ENCODE data around the gene LDAH. TPM values are rescaled to one million over a fixed set of nuclear protein-coding genes. Genes with fewer than 3 reads are reported as not detected.
"Not testable (repeated sequence)": the region's sequence is repeated elsewhere in the genome, so short reads cannot be mapped to it uniquely, and the experiment has no call there.

LDAH gene
- total RNA-seq, 1 experiment from 2014 or later: 15.2 TPM

GRCh38 chr2:20711641-20712040 lies 111.3 kb downstream of the LDAH start:
- H3K27ac Mint-ChIP-seq; H4K5ac ChIP-seq (ENCODE audit: insufficient read length, low read depth, low read length); H3K4me2 ChIP-seq (ENCODE audit: insufficient read depth, insufficient read length, low read length); H3K4me1 ChIP-seq (ENCODE audit: insufficient read depth, low read length); H3K27me3 Mint-ChIP-seq (ENCODE audit: low read depth); H2BK120ac ChIP-seq (ENCODE audit: low read depth, low read length, poor library complexity, severe bottlenecking); H3K4ac ChIP-seq (ENCODE audit: low read depth, low read length); H4K8ac ChIP-seq (replicated peaks; ENCODE audit: insufficient read length, low read depth, low read length); H3K79me1 ChIP-seq (ENCODE audit: insufficient read depth, low read depth, low read length, poor library complexity, severe bottlenecking); H3T11ph ChIP-seq (ENCODE audit: low read length); H3K23ac ChIP-seq (ENCODE audit: insufficient read length, low read depth, low read length); H3K4me3 Mint-ChIP-seq; H3K9me3 Mint-ChIP-seq; H2BK5ac ChIP-seq (ENCODE audit: insufficient read length, low read length); H3K4me1 Mint-ChIP-seq; H3K56ac ChIP-seq (ENCODE audit: insufficient read length, low read depth, low read length); H3K18ac ChIP-seq (ENCODE audit: insufficient read length, low read depth, low read length); H2AFZ ChIP-seq (ENCODE audit: low read length); H3K23me2 ChIP-seq (ENCODE audit: insufficient read length, low read depth, low read length, poor library complexity, severe bottlenecking); DNase-seq; H2AK5ac ChIP-seq (ENCODE audit: insufficient read length, low read length); H3K14ac ChIP-seq (ENCODE audit: insufficient read depth, low read length); H3K27ac ChIP-seq (ENCODE audit: insufficient read length, low read depth, low read length); H3K9me3 ChIP-seq (ENCODE audit: control insufficient read depth, low read depth, low read length); H3K27me3 ChIP-seq (ENCODE audit: insufficient read depth, low read length); H4K91ac ChIP-seq (ENCODE audit: insufficient read length, low read depth, low read length); H2BK20ac ChIP-seq (ENCODE audit: low read depth, low read length, poor library complexity, severe bottlenecking); H2BK15ac ChIP-seq (ENCODE audit: low read depth, low read length); H3K79me2 ChIP-seq (ENCODE audit: insufficient read depth, low read length); H4K20me1 ChIP-seq (ENCODE audit: control insufficient read depth, insufficient read depth, insufficient read length); H2BK12ac ChIP-seq (ENCODE audit: insufficient read length, low read depth, low read length); H3K9ac ChIP-seq (ENCODE audit: extremely low read depth, insufficient read length, low read length): not testable (repeated sequence)
- WGBS (ENCODE audit: extremely low coverage, insufficient read length, low lambda C conversion rate): no CpG with 5 or more reads among the region's 7 CpGs
- H3K36me3 Mint-ChIP-seq (ENCODE audit: insufficient read depth in 1 of 3, low read depth in 3 of 3): peaks cover 10 to 11% (median 10%) of the 10 kb centered on the region in 3 experiments; a peak in 6 of 7 replicates
